Coronary artery (tissue), 2 donors: ENCODE results near the gene CASP4.

Experiments used
- DNase-seq: peaks from one replicate; pipeline ENCODE4 v3.0.0-alpha.2; 2017; ENCODE audit warnings: low spot score
- H3K27ac ChIP-seq, 2 donors: fragments of 200-600 bp; sonication (generic); one replicate each; pipeline ENCODE4 v1.5.1; 2016 to 2019
- H3K4me3 ChIP-seq: fragments of 200-600 bp; sonication (generic); 2 replicates; pipeline ENCODE4 v1.5.1; 2016; ENCODE audit warnings: mild to moderate bottlenecking, moderate library complexity
- CTCF ChIP-seq: fragments of 200-600 bp; sonication (generic); IDR thresholded peaks from one replicate; pipeline ENCODE4 v1.5.1; 2019; ENCODE audit warnings: antibody characterized with exemption

Gene CASP4

GRCh38 chr11:104968355-104968855 lies at the start of gene CASP4:
Gene CASP4 (minus strand): TSS chr11:104968574. CDS start chr11:104968525, 49 bp downstream.
- peak within 1 kb of the TSS; percentile 71 for H3K4me3 ChIP-seq
- no peak for DNase-seq
- TF ChIP-seq CTCF = no peak
- peak within 1 kb of the TSS; percentile 77 to 87 for H3K27ac ChIP-seq

- no peak overlapping the region for H3K4me3 ChIP-seq
- no peak for DNase-seq
- TF ChIP-seq CTCF = no peak
- no peak overlapping the region for H3K27ac ChIP-seq
These were observed 39.1 kb upstream of the CASP4 start for GRCh38 chr11:105007463-105007862.

- TF ChIP-seq CTCF = no peak
- H3K27ac ChIP-seq = no peak overlapping the region
- no peak overlapping the region for H3K4me3 ChIP-seq
- no peak for DNase-seq
These were observed 37.1 kb upstream of the CASP4 start for GRCh38 chr11:105005451-105005845.

GRCh38 chr11:105004021-105004420 lies 35.6 kb upstream of the CASP4 start:
- TF ChIP-seq CTCF = no peak
- no peak for DNase-seq
- Histone ChIP-seq H3K27ac (no peak overlapping the region), H3K4me3 (no peak overlapping the region)

GRCh38 chr11:105003151-105003550 lies 34.8 kb upstream of the CASP4 start:
- no peak overlapping the region for H3K27ac ChIP-seq
- H3K4me3 ChIP-seq = no peak overlapping the region
- DNase-seq = no peak
- no peak for TF ChIP-seq CTCF

DNA sequence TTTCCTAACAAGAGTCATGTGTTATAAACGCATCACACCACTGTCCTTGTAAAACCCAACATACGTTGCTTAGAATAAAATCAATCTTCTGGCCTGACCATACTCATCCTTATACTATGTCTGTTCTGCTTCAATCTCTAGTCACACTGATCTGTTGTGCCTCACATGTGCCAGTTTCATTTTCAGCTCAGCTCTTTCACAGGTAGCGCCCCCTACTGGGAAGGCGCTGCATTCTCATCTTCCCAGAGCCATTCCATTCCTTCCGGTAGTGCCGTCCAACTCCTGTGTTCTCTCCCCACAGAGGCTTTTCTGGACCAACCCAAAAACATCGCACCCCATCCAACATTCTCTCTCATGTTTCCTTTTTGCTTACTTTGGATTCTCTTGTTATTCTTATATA lies 32.4 kb upstream of the CASP4 start:
- Histone ChIP-seq H3K4me3 (no peak overlapping the region), H3K27ac (no peak overlapping the region)
- TF ChIP-seq CTCF = no peak
- no peak for DNase-seq

- TF ChIP-seq CTCF = no peak
- Histone ChIP-seq H3K4me3 (no peak overlapping the region), H3K27ac (no peak overlapping the region)
- no peak for DNase-seq
These were observed 31.8 kb upstream of the CASP4 start for GRCh38 chr11:105000167-105000566.
